Measurements from ENCODE around the gene PLD3. TPM values are rescaled to one million over a fixed set of nuclear protein-coding genes. Genes with fewer than 3 reads are reported as not detected.
A peak's percentile ranks its signal among the peaks of the same experiment; 100 is the strongest.

The PLD3 gene
- total RNA-seq (100 to 1,000 TPM; 136 to 238 (median 181) TPM), polyA plus RNA-seq (100 to 1,000 TPM; 116 to 148 TPM)
- long read RNA-seq, donor 1, transcript PLD3-213 (3 exons, 750 nt): minor isoform, 7 of 138 reads
- long read RNA-seq, donor 1, transcript PLD3-207 (13 exons, 2,140 nt): major isoform, 18 of 138 reads
- long read RNA-seq, donor 1, partial matches to known transcripts: 39 of 138 reads
- long read RNA-seq, donor 1, other reads (novel, unspliced or antisense): 71 of 138 reads
- long read RNA-seq, donor 2, transcript PLD3-207 (13 exons, 2,140 nt): major isoform, 11 of 128 reads
- long read RNA-seq, donor 2, transcript PLD3-213 (3 exons, 750 nt): major isoform, 11 of 128 reads
- long read RNA-seq, donor 2, partial matches to known transcripts: 44 of 128 reads
- long read RNA-seq, donor 2, other reads (novel, unspliced or antisense): 62 of 128 reads
- long read RNA-seq, donor 3, transcript PLD3-213 (3 exons, 750 nt): minor isoform, 14 of 225 reads
- long read RNA-seq, donor 3, transcript PLD3-207 (13 exons, 2,140 nt): major isoform, 16 of 225 reads
- long read RNA-seq, donor 3, partial matches to known transcripts: 58 of 225 reads
- long read RNA-seq, donor 3, other reads (novel, unspliced or antisense): 135 of 225 reads

- Histone ChIP-seq H3K4me1 (peaks cover 4 to 45% (median 25%) of the 10 kb centered on the region in 9 donors), H3K36me3 (peaks cover 0 to 2% (median 0%) of the 10 kb centered on the region in 9 donors), H3K27me3 (no peaks in the 10 kb centered on the region), H3K27ac (peak within 1 kb of the TSS in 9 of 10 donors; percentile 72 to 88 (median 80)), H3K4me3 (peak within 1 kb of the TSS; percentile 59 to 91 (median 76)), H3K9me3 (no peaks in the 10 kb centered on the region)
- intact Hi-C loops (cut with DNase I): loop anchor here in 5 of 10 donors (2.0 to 10.0 kb wide), 4 partner anchors 74 to 96 kb away; partner anchors contain the start of genes SERTAD1 (in 2 of the 5) and SERTAD3 (in 2 of the 5)
- WGBS, 2 donors: 1% methylated on average over 64 to 77 of the region's 77 CpGs
- DNase-seq (peak; percentile 99), ATAC-seq (peak; percentile 97 to 99 (median 98))
- TF ChIP-seq, protein P1, sequence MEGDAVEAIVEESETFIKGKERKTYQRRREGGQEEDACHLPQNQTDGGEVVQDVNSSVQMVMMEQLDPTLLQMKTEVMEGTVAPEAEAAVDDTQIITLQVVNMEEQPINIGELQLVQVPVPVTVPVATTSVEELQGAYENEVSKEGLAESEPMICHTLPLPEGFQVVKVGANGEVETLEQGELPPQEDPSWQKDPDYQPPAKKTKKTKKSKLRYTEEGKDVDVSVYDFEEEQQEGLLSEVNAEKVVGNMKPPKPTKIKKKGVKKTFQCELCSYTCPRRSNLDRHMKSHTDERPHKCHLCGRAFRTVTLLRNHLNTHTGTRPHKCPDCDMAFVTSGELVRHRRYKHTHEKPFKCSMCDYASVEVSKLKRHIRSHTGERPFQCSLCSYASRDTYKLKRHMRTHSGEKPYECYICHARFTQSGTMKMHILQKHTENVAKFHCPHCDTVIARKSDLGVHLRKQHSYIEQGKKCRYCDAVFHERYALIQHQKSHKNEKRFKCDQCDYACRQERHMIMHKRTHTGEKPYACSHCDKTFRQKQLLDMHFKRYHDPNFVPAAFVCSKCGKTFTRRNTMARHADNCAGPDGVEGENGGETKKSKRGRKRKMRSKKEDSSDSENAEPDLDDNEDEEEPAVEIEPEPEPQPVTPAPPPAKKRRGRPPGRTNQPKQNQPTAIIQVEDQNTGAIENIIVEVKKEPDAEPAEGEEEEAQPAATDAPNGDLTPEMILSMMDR (IDR thresholded peaks at IDR 0.05): no peak
These were observed at the start of gene PLD3, which contains the start of gene C19orf47 for GRCh38 chr19:40348125-40348913. TSS of gene PLD3 (plus strand) at chr19:40348695. CDS start at chr19:40366484, 17,789 bp downstream. TSS of gene C19orf47 (minus strand) at chr19:40348397. CDS start at chr19:40341857, 6,540 bp downstream.

DNA sequence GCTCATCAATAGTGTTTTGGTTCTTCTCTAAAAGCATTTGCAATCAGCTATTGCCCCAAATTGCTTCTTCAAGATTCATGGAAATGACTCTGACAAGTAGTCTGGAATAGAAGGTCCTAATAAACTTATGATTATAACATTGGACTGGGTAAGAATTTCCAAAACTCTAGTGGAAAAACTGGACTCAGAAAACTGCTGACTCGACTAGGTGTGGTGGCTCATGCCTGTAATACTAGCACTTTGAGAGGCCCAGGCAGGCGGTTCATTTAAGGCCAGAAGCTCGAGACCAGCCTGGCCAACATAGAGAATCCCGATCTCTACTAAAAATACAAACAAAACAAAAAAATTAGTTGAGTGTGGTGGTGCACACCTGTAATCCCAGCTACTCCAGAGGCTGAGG, 47.8 kb upstream of the PLD3 start:
- H3K27ac ChIP-seq: no peak overlapping the region
- H3K9me3 ChIP-seq: no peaks in the 10 kb centered on the region
- no peaks in the 10 kb centered on the region for H3K27me3 ChIP-seq
- intact Hi-C loops (cut with DNase I): loop anchor here in 6 of 10 donors (10.0 kb wide), 4 partner anchors 156 to 334 kb away; no protein-coding TSS in a partner anchor
- no peak overlapping the region for H3K4me3 ChIP-seq
- ATAC-seq (no peak), DNase-seq (no peak)
- 93 to 94% methylated on average over 4 of the region's 4 CpGs for WGBS, 2 donors
- no peaks in the 10 kb centered on the region for H3K36me3 ChIP-seq
- TF ChIP-seq, protein P1 (IDR thresholded peaks at IDR 0.05): no peak
- peaks cover 0 to 4% (median 0%) of the 10 kb centered on the region in 9 donors for H3K4me1 ChIP-seq

- Histone ChIP-seq H3K4me3 (no peak overlapping the region), H3K27me3 (no peaks in the 10 kb centered on the region), H3K36me3 (no peaks in the 10 kb centered on the region), H3K9me3 (no peaks in the 10 kb centered on the region), H3K27ac (no peak overlapping the region), H3K4me1 (peaks cover 0 to 4% (median 0%) of the 10 kb centered on the region in 9 donors)
- DNase-seq: no peak
- intact Hi-C loops (cut with DNase I): loop anchor here in 6 of 10 donors (10.0 kb wide), 4 partner anchors 158 to 332 kb away; no protein-coding TSS in a partner anchor
- TF ChIP-seq, protein P1 (IDR thresholded peaks at IDR 0.05): no peak
- no peak for ATAC-seq
- 86 to 89% methylated on average over 6 of the region's 6 CpGs for WGBS, 2 donors
These were observed 46.1 kb upstream of the PLD3 start for GRCh38 chr19:40302224-40303011.
